ENCODE measurements around the gene ALMS1.

ALMS1 gene

GRCh38 chr2:73403237-73403636 lies 17.6 kb downstream of the ALMS1 start:
- no peak for TF ChIP-seq CTCF (IDR thresholded peaks at IDR 0.05; ENCODE audit: low read depth, low read length)

GRCh38 chr2:73404409-73404808 lies 18.8 kb downstream of the ALMS1 start:
- no peak for DNase-seq (ENCODE audit: extremely low read depth, low read depth)
- no peak for TF ChIP-seq CTCF (IDR thresholded peaks at IDR 0.05; ENCODE audit: low read depth, low read length)

More at GRCh38 chr2:73403237-73403636, 17.6 kb downstream of the ALMS1 start:
- DNase-seq (ENCODE audit: extremely low read depth, low read depth): no peak

- no peak for TF ChIP-seq CTCF (IDR thresholded peaks at IDR 0.05; ENCODE audit: low read depth, low read length)
- no peak for DNase-seq (ENCODE audit: extremely low read depth, low read depth)
Observed at GRCh38 chr2:73406996-73407395, 21.4 kb downstream of the ALMS1 start.

GRCh38 chr2:73408198-73408597 lies 22.6 kb downstream of the ALMS1 start:
- TF ChIP-seq CTCF (IDR thresholded peaks at IDR 0.05; ENCODE audit: low read depth, low read length): no peak
- no peak for DNase-seq (ENCODE audit: extremely low read depth, low read depth)

- DNase-seq (ENCODE audit: extremely low read depth, low read depth): no peak
- TF ChIP-seq CTCF (IDR thresholded peaks at IDR 0.05; ENCODE audit: low read depth, low read length): no peak
Observed at GRCh38 chr2:73414696-73415095, 29.1 kb downstream of the ALMS1 start.

- no peak for TF ChIP-seq CTCF (IDR thresholded peaks at IDR 0.05; ENCODE audit: low read depth, low read length)
- no peak for DNase-seq (ENCODE audit: extremely low read depth, low read depth)
Observed at GRCh38 chr2:73415906-73416305, 30.3 kb downstream of the ALMS1 start.

- no peak for TF ChIP-seq CTCF (IDR thresholded peaks at IDR 0.05; ENCODE audit: low read depth, low read length)
Observed at GRCh38 chr2:73418343-73418742, 32.7 kb downstream of the ALMS1 start.

More at GRCh38 chr2:73418343-73418742, 32.7 kb downstream of the ALMS1 start:
- peak; percentile 62 for DNase-seq (ENCODE audit: extremely low read depth, low read depth)
